ENCODE data around the gene NUP214.

- TF ChIP-seq CTCF (IDR thresholded peaks at IDR 0.05; ENCODE audit: low read depth, low read length, poor library complexity, severe bottlenecking): no peak
- TF ChIP-seq EZH2phosphoT487 (IDR thresholded peaks at IDR 0.05; ENCODE audit: borderline replicate concordance, low read length): no peak
Measured at GRCh38 chr9:131187957-131188356, 62.6 kb downstream of the NUP214 start.
